H7 (cell line): ENCODE data around the gene EXO5. TPM values are rescaled to one million over a fixed set of nuclear protein-coding genes. Genes with fewer than 3 reads are reported as not detected.
"Not testable (repeated sequence)": the region's sequence is repeated elsewhere in the genome, so short reads cannot be mapped to it uniquely, and the experiment has no call there.

Source experiments
- DNase-seq: peaks from one replicate; pipeline ENCODE4 v3.0.0; 2012
- H3K27me3 ChIP-seq: 2 replicates; pipeline ENCODE4 v1.6.0; 2011; ENCODE audit warnings: mild to moderate bottlenecking, low read length; ENCODE audit not compliant: control insufficient read depth, insufficient read depth
- H3K36me3 ChIP-seq: replicated peaks from 2 replicates; pipeline ENCODE4 v1.5.1; 2011; ENCODE audit warnings: low read length; ENCODE audit not compliant: control insufficient read depth, insufficient read depth
- H3K4me3 ChIP-seq: 2 replicates; pipeline ENCODE4 v1.5.1; 2011; ENCODE audit warnings: low read depth, mild to moderate bottlenecking, control low read depth, low read length, moderate library complexity; ENCODE audit not compliant: insufficient read depth
- total RNA-seq: library from RNA; depleted of rRNA; stranded (reverse); fragments of >200 nt; shearing (Covaris generic); gene quantifications from 2 replicates; pipeline ENCODE4 v1.2.3, GENCODE V29; 2014; rRNA removed

EXO5 gene, protein sequence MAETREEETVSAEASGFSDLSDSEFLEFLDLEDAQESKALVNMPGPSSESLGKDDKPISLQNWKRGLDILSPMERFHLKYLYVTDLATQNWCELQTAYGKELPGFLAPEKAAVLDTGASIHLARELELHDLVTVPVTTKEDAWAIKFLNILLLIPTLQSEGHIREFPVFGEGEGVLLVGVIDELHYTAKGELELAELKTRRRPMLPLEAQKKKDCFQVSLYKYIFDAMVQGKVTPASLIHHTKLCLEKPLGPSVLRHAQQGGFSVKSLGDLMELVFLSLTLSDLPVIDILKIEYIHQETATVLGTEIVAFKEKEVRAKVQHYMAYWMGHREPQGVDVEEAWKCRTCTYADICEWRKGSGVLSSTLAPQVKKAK
- total RNA-seq: 2.7 and 4.1 TPM in 2 replicates

DNA sequence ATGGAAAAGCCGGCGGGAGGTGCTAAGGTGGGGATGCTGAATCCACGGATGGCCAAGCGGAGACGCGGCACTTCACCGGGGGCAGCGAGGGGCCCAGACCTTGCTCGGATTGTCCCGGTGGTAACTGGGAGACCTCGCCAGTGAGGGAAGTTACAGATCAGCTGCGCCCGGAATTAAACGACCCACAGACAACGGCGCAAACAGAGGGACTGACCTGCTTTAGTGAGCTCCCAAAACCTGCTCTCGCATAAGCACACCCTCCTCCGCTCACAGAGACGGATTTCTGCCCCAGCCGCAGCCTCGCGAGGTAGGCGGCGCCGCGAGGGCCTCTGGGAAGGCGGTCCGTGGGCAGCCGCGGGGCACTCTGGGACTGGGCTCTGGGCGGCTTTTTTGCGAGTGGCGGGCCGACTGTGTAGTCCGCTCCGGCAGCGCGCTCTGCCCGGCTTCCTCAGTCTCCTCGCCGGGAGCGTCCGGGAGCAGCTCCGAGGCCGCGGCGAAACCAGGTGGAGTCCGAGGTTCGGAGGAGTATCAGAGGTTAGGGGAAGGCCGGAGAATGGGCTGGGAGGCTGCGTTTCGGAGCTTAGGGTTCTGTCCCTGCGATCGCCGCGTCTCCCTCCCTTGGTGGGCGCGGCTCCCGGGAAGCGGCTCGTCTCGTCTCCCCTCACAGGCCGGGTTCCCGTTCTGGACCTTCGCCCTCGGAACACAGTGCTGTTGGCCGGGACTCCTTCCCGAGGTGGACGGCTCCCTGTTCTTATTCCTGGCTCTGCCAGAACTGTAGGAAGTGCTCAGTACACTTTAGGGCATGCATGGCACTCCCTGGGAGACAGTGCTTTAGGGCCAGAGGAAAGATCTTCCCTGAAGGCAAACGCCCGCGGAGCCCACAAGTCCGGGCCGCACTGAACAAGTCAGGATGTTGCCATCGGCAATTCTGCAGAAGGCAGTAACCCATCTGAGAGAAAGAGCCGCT, at the start of gene EXO5:
EXO5 (plus strand) TSS at position 393 of the 967 bp plus-strand sequence. CDS start 5,778 bp downstream, outside the sequence.
- H3K36me3 ChIP-seq: no peaks in the 10 kb centered on the region
- peak within 1 kb of the TSS; percentile 87 for H3K4me3 ChIP-seq
- H3K27me3 ChIP-seq: peaks cover 17% of the 10 kb centered on the region
- DNase-seq: peak; percentile 76

DNA sequence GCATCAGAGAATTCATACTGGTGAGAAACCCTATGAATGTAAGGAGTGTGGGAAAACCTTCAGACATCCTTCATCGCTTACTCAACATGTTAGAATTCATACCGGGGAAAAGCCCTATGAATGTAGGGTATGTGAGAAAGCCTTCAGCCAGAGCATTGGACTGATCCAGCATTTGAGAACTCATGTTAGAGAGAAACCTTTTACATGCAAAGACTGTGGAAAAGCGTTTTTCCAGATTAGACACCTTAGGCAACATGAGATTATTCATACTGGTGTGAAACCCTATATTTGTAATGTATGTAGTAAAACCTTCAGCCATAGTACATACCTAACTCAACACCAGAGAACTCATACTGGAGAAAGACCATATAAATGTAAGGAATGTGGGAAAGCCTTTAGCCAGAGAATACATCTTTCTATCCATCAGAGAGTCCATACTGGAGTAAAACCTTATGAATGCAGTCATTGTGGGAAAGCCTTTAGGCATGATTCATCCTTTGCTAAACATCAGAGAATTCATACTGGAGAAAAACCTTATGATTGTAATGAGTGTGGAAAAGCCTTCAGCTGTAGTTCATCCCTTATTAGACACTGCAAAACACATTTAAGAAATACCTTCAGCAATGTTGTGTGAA, 45.5 kb upstream of the EXO5 start:
- no peak overlapping the region for H3K4me3 ChIP-seq
- H3K36me3 ChIP-seq: peaks cover 13% of the 10 kb centered on the region
- no peak for DNase-seq
- no peaks in the 10 kb centered on the region for H3K27me3 ChIP-seq

- no peak overlapping the region for H3K4me3 ChIP-seq
- DNase-seq: no peak
- H3K27me3 ChIP-seq: no peaks in the 10 kb centered on the region
- H3K36me3 ChIP-seq: no peaks in the 10 kb centered on the region; the same call in 1 of the 2 replicates
These were observed 39.2 kb upstream of the EXO5 start for GRCh38 chr1:40469327-40469726.

GRCh38 chr1:40475268-40475667, 33.3 kb upstream of the EXO5 start:
- DNase-seq: no peak
- H3K36me3 ChIP-seq: no peaks in the 10 kb centered on the region
- no peak overlapping the region for H3K4me3 ChIP-seq
- H3K27me3 ChIP-seq: peaks cover 8% of the 10 kb centered on the region

- H3K4me3 ChIP-seq: peak within 1 kb of the TSS; percentile 81
- peak; percentile 91 for DNase-seq
- H3K36me3 ChIP-seq: no peaks in the 10 kb centered on the region; the same call in 1 of the 2 replicates
- peaks cover 8% of the 10 kb centered on the region for H3K27me3 ChIP-seq
These were observed 31.5 kb upstream of the EXO5 start, which contains the start of gene ZFP69 for GRCh38 chr1:40476924-40477677. ZFP69 (plus strand) TSS chr1:40477290; CDS start chr1:40479362, 2,072 bp downstream.

DNA sequence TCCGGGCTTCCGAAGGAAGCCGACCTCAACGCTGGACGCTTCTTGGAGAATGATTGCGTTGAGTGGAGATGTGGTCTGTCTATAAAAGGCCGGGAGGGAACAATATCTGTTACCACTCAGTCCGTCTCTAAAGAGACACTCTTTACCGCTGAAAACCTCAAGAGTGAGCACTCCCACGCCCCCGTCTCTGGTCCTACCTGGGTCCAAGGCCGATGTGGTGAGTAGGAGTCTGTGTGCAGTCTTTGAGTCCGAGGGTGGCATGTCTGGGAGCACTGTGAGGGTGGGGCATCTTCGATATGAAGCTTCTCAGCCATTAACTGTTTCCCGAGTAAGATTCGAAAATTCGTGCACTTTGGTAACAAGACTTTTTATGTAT, 30.9 kb upstream of the EXO5 start:
- H3K27me3 ChIP-seq: peaks cover 8% of the 10 kb centered on the region
- DNase-seq: no peak
- H3K36me3 ChIP-seq: no peaks in the 10 kb centered on the region; the same call in 1 of the 2 replicates
- peak overlapping the region; percentile 81 for H3K4me3 ChIP-seq

DNA sequence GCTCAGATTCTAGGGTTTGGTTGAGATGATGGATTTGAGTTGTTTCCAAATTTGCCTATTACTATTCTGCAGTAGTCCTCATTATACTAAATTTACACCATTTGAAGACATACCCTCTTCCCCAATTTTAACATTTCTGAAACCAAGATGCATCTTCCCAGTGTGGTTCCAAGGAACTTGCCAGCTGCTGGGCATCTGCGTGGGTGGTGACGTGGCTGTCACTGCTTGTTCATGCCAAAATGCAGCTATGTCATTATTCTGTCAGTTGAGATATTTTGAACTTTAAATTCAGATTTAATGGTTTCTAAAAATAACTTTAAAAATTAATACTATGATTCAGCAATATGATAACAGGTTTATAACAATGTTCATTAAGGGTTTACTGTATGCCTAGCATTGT, 30.3 kb upstream of the EXO5 start:
- no peaks in the 10 kb centered on the region; the same call in 1 of the 2 replicates for H3K36me3 ChIP-seq
- DNase-seq: no peak
- peak overlapping the region; percentile 81 for H3K4me3 ChIP-seq
- peaks cover 8% of the 10 kb centered on the region for H3K27me3 ChIP-seq

DNA sequence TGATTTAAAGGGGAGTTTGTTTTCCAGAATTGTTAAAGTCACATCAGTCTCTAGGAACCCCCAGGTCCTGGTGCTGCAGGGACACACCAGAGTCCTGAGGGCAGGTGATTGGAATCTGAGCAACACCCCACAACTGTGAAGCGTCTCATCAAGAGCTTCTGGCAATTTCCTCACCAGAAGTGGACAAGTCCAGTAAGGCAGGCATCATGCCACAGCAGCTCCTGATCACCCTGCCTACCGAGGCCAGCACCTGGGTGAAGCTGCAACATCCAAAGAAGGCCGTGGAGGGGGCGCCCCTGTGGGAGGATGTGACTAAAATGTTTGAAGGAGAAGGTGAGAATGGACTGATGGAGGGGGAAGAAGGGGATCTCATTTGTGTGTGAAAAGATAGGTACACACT, 29.4 kb upstream of the EXO5 start:
- Histone ChIP-seq H3K4me3 (no peak overlapping the region), H3K36me3 (no peaks in the 10 kb centered on the region; the same call in none of the 2 replicates), H3K27me3 (peaks cover 8% of the 10 kb centered on the region)
- DNase-seq: peak; percentile 12

DNA sequence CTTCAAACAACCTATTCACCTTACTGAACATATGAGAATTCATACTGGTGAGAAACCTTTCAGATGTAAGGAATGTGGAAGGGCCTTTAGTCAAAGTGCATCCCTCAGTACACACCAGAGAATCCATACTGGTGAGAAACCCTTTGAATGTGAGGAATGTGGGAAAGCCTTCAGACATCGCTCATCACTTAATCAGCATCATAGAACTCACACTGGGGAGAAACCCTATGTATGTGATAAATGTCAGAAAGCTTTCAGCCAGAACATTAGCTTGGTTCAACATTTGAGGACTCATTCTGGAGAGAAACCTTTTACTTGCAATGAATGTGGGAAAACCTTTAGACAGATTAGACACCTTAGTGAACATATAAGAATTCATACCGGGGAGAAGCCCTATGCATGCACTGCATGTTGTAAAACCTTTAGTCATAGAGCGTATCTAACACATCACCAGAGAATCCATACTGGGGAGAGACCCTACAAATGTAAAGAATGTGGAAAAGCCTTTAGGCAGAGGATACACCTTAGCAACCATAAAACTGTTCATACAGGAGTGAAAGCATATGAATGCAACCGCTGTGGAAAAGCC, 13.2 kb upstream of the EXO5 start:
- no peak for DNase-seq
- H3K4me3 ChIP-seq: no peak overlapping the region
- H3K36me3 ChIP-seq: peaks cover 5% of the 10 kb centered on the region
- H3K27me3 ChIP-seq: no peaks in the 10 kb centered on the region

- not testable (repeated sequence) for H3K27me3 ChIP-seq, H3K4me3 ChIP-seq, H3K36me3 ChIP-seq, DNase-seq
These were observed 5.9 kb upstream of the EXO5 start for GRCh38 chr1:40502651-40503050.

DNA sequence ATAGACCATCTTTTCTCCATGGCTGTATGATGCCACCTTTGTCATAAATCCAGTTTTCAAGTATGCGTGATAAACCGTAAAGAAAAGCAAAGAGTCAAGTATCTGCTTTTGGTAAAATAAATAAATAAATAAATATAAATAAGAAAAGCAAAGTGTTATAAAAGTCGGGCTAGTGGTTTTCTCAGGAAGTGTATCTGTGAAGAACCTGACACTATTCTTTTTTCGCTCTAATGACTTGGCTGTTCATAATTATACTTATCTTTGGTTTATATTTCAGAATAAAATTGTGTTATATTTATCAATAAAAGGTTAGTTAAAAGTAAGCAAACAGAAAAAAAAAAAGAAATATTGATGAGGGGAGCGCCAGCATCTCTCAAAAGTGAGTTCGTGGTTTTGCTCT, 594 bp upstream of the EXO5 start:
- H3K27me3 ChIP-seq: peaks cover 17% of the 10 kb centered on the region
- DNase-seq: no peak
- H3K36me3 ChIP-seq: no peaks in the 10 kb centered on the region
- peak overlapping the region; percentile 87 for H3K4me3 ChIP-seq

DNA sequence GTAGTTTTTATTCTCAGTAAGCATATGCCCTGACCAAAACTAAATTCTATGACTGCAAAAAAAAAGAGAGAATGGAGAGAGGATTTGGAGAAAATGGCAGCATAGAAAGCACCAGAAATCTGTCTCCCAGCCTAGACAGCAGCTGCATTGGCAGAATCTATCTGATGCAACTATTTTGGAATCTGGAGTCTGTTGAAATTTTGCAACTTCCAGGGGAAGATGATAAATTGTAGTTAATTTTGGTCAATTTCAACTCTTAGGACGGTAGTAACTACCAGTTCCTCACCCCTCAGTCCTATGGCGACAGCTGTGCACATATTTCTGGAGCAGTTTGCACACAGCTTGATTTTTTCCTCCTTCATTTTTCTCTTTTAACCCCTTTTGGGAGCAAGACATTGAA, 10.9 kb downstream of the EXO5 start:
- Histone ChIP-seq H3K27me3 (no peaks in the 10 kb centered on the region), H3K36me3 (no peaks in the 10 kb centered on the region; the same call in none of the 2 replicates)

GRCh38 chr1:40530735-40531380, 22.3 kb downstream of the EXO5 start:
- no peaks in the 10 kb centered on the region for H3K36me3 ChIP-seq
- no peak for DNase-seq
- no peaks in the 10 kb centered on the region for H3K27me3 ChIP-seq
- H3K4me3 ChIP-seq: peak overlapping the region; percentile 72

More for the DNA sequence above, 10.9 kb downstream of the EXO5 start:
- no peak for DNase-seq
- H3K4me3 ChIP-seq: no peak overlapping the region
